Liver (tissue), 9 donors: Measurements from ENCODE around the gene BBC3. TPM values are rescaled to one million over a fixed set of nuclear protein-coding genes. Genes with fewer than 3 reads are reported as not detected.
A peak's percentile ranks its signal among the peaks of the same experiment; 100 is the strongest.

Experiments
- DNase-seq: peaks from one replicate; pipeline ENCODE4 v3.0.0-alpha.2; 2017; ENCODE audit warnings: low spot score
- H3K27ac ChIP-seq, 2 donors: one replicate each; pipeline ENCODE4 v1.7.0; 2013; ENCODE audit warnings: inconsistent platforms in 2 of 2, low read length in 2 of 2, control low read depth in 1 of 2, low read depth in 1 of 2, mild to moderate bottlenecking in 1 of 2
- H3K27me3 ChIP-seq, 4 donors: one replicate each; pipeline versions ENCODE4 v1.6.1 to v1.7.0; 2013; ENCODE audit warnings: low read length in 3 of 4, inconsistent platforms in 1 of 4, mild to moderate bottlenecking in 1 of 4, moderate library complexity in 1 of 4; ENCODE audit not compliant: control insufficient read depth in 4 of 4, insufficient read depth in 4 of 4
- H3K36me3 ChIP-seq, 4 donors: one replicate each; pipeline versions ENCODE4 v1.6.1 to v1.7.0; 2013; ENCODE audit warnings: low read length in 3 of 4, mild to moderate bottlenecking in 3 of 4, low read depth in 1 of 4, moderate library complexity in 1 of 4; ENCODE audit not compliant: control insufficient read depth in 4 of 4, insufficient read depth in 3 of 4
- H3K4me1 ChIP-seq, 4 donors: one replicate each; pipeline versions ENCODE4 v1.6.1 to v1.7.0; 2013; ENCODE audit warnings: low read length in 3 of 4, mild to moderate bottlenecking in 3 of 4, moderate library complexity in 1 of 4; ENCODE audit not compliant: control insufficient read depth in 4 of 4, insufficient read depth in 4 of 4
- H3K4me3 ChIP-seq, 3 donors: one replicate each; pipeline versions ENCODE4 v1.6.1 to v1.7.0; 2013; ENCODE audit warnings: low read length in 3 of 3, control low read depth in 1 of 3, low read depth in 1 of 3, mild to moderate bottlenecking in 1 of 3
- H3K9ac ChIP-seq, 2 donors: one replicate each; pipeline ENCODE4 v1.7.0; 2013; ENCODE audit warnings: low read length in 2 of 2, mild to moderate bottlenecking in 2 of 2, moderate library complexity in 2 of 2, control low read depth in 1 of 2, low read depth in 1 of 2
- H3K9me3 ChIP-seq, 4 donors: one replicate each; pipeline versions ENCODE4 v1.6.1 to v1.7.0; 2013; ENCODE audit warnings: low read length in 3 of 4; ENCODE audit not compliant: control insufficient read depth in 4 of 4
- CTCF ChIP-seq: fragments of 150-350 bp; IDR thresholded peaks from 2 replicates; pipeline ENCODE4 v1.5.1; 2017; ENCODE audit warnings: improper control_type of control experiment, low read depth, low read length; ENCODE audit not compliant: missing input control
- EGR1 ChIP-seq, 2 donors: IDR thresholded peaks; 2 replicates each; pipeline ENCODE4 v1.6.1; 2016 to 2018; ENCODE audit warnings: antibody characterized with exemption in 2 of 2, low read depth in 2 of 2
- GABPA ChIP-seq, 2 donors: IDR thresholded peaks in 1 of 2; conservative IDR thresholded peaks in 1 of 2; 2 replicates each; pipeline ENCODE4 v1.6.1; 2016; ENCODE audit warnings: antibody characterized with exemption in 2 of 2, mild to moderate bottlenecking in 1 of 2, moderate library complexity in 1 of 2
- HNF4A ChIP-seq, 2 donors: conservative IDR thresholded peaks; 2 replicates each; pipeline ENCODE4 v1.6.1; 2016; ENCODE audit warnings: antibody characterized with exemption in 2 of 2, mild to moderate bottlenecking in 2 of 2
- HNF4G ChIP-seq: IDR thresholded peaks from 2 replicates; pipeline ENCODE4 v1.6.1; 2016; ENCODE audit warnings: antibody characterized with exemption
- JUND ChIP-seq, 2 donors: IDR thresholded peaks; 2 replicates each; pipeline ENCODE4 v1.6.1; 2016; ENCODE audit warnings: antibody characterized with exemption in 2 of 2
- MAX ChIP-seq: IDR thresholded peaks from 2 replicates; pipeline ENCODE4 v1.6.1; 2016; ENCODE audit warnings: antibody characterized with exemption
- NR2F2 ChIP-seq: IDR thresholded peaks from 2 replicates; pipeline ENCODE4 v1.6.1; 2016; ENCODE audit warnings: antibody characterized with exemption
- RAD21 ChIP-seq, 2 donors: IDR thresholded peaks; 2 replicates each; pipeline ENCODE4 v1.6.1; 2016; ENCODE audit warnings: antibody characterized with exemption in 2 of 2, mild to moderate bottlenecking in 2 of 2
- REST ChIP-seq: IDR thresholded peaks from 2 replicates; pipeline ENCODE4 v1.6.1; 2016; ENCODE audit warnings: antibody characterized with exemption, mild to moderate bottlenecking
- RXRA ChIP-seq, 2 donors: IDR thresholded peaks; 2 replicates each; pipeline ENCODE4 v1.6.1; 2017 to 2018; ENCODE audit warnings: antibody characterized with exemption in 2 of 2, mild to moderate bottlenecking in 1 of 2
- SP1 ChIP-seq: IDR thresholded peaks from 2 replicates; pipeline ENCODE4 v1.6.1; 2018; ENCODE audit warnings: antibody characterized with exemption, mild to moderate bottlenecking
- TAF1 ChIP-seq: conservative IDR thresholded peaks from 2 replicates; pipeline ENCODE4 v1.6.1; 2016; ENCODE audit warnings: antibody characterized with exemption, mild to moderate bottlenecking
- YY1 ChIP-seq: IDR thresholded peaks from 2 replicates; pipeline ENCODE4 v1.6.1; 2016; ENCODE audit warnings: antibody characterized with exemption, mild to moderate bottlenecking
- WGBS: extraction: QIAGEN DNeasy Blood & Tissue Kit; methylation state at CpG from one replicate; pipeline ENCODE4 v1.1.7; 2013; 5-methylcytosine and 5-hydroxymethylcytosine counted together
- polyA plus RNA-seq, 2 donors: library from polyadenylated mRNA; stranded (reverse) in 1 of 2; unstranded in 1 of 2; fragments of 200-250 nt in 1 of 2; fragments of >200 nt in 1 of 2; fragmentation: Nextera tagmentation in 1 of 2; extraction: Ambion mirVana in 1 of 2; gene quantifications; one replicate each; pipeline versions ENCODE4 v1.2.1 to v1.2.3, GENCODE V29; 2013 to 2015
- total RNA-seq, 2 donors: library from RNA; depleted of rRNA; stranded (reverse); fragments of >200 nt; gene quantifications; one replicate each; pipeline ENCODE4 v1.2.3, GENCODE V29; 2014
- donor health status: healthy.
- donor health status: healthy.
- donor health status: healthy.
- donor health status: healthy.
- donor health status: healthy.

BBC3 gene
- total and polyA plus RNA-seq, 4 donors: 0.35 to 2.6 (median 1.6) TPM

GRCh38 chr19:47227352-47228167 is 3.4 kb downstream of the BBC3 start (continued):
- TF ChIP-seq REST: no peak
- peak in 1 of 2 donors; percentile 9 for TF ChIP-seq RXRA (IDR thresholded peaks at IDR 0.05)
- TF ChIP-seq HNF4G: no peak
- no peak for TF ChIP-seq RAD21 (IDR thresholded peaks at IDR 0.05)
- TF ChIP-seq TAF1: no peak
- TF ChIP-seq EGR1 (IDR thresholded peaks at IDR 0.05; ENCODE audit: low read depth in 2 of 2): no peak

GRCh38 chr19:47226426-47227351 is 4.3 kb downstream of the BBC3 start:
- Histone ChIP-seq H3K4me1 (peaks cover 9 to 40% (median 29%) of the 10 kb centered on the region in 4 donors), H3K4me3 (peak overlapping the region; percentile 54 to 73 (median 60)), H3K9me3 (no peaks in the 10 kb centered on the region), H3K36me3 (peaks cover 0 to 3% (median 0%) of the 10 kb centered on the region in 4 donors), H3K27me3 (no peaks in the 10 kb centered on the region), H3K9ac (peak overlapping the region; percentile 74 to 88), H3K27ac (peak overlapping the region; percentile 98)
- peak; percentile 37 to 38 for TF ChIP-seq HNF4A (conservative IDR thresholded peaks at IDR 0.05)
- no peak for TF ChIP-seq EGR1 (IDR thresholded peaks at IDR 0.05; ENCODE audit: low read depth in 2 of 2)
- peak; percentile 73 for TF ChIP-seq MAX
- TF ChIP-seq TAF1: no peak
- TF ChIP-seq JUND (IDR thresholded peaks at IDR 0.05): no peak
- TF ChIP-seq GABPA (IDR thresholded peaks at IDR 0.05 in 1 of 2, conservative IDR thresholded peaks at IDR 0.05 in 1 of 2): peak in 1 of 2 donors; percentile 75
- no peak for TF ChIP-seq CTCF
- TF ChIP-seq NR2F2: peak; percentile 8
- peak; percentile 68 for TF ChIP-seq SP1
- TF ChIP-seq YY1: peak; percentile 76
- TF ChIP-seq RAD21 (IDR thresholded peaks at IDR 0.05): no peak
- TF ChIP-seq RXRA (IDR thresholded peaks at IDR 0.05): peak; percentile 90 to 93
- TF ChIP-seq REST: peak; percentile 77
- WGBS: 2% methylated on average over 56 of the region's 56 CpGs
- peak; percentile 63 for DNase-seq
